GM12873 (cell line): ENCODE results near the gene CRIP2.

ENCODE experiments used
- TF ChIP-seq, protein P1 (sequence below): IDR thresholded peaks from 2 replicates; pipeline ENCODE4 v1.5.1; 2012; ENCODE audit warnings: low read depth, mild to moderate bottlenecking, moderate library complexity, low read length, control low read depth; ENCODE audit not compliant: insufficient read depth; ENCODE audit errors: missing control alignments

CRIP2 gene

DNA sequence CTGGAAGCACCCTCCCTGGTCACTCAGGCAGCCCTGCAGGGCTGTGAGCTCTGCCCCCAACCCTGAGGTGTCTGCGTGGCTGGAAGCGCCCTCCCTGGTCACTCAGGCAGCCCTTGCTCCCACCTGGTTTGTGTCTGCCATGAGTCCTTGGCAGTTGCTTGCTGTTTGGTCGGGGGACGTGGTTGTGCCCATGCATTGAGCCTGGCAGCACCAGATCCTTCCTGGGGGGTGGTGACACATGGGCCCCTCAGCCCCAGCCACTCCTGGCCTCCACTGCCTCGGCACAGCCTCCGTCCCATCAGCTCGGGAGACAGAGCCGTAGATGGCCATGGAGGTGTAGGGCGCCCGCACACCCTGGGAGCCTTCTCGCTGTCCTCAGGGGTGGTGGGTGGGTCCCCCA lies 35.4 kb upstream of the CRIP2 start:
- TF ChIP-seq, protein P1, sequence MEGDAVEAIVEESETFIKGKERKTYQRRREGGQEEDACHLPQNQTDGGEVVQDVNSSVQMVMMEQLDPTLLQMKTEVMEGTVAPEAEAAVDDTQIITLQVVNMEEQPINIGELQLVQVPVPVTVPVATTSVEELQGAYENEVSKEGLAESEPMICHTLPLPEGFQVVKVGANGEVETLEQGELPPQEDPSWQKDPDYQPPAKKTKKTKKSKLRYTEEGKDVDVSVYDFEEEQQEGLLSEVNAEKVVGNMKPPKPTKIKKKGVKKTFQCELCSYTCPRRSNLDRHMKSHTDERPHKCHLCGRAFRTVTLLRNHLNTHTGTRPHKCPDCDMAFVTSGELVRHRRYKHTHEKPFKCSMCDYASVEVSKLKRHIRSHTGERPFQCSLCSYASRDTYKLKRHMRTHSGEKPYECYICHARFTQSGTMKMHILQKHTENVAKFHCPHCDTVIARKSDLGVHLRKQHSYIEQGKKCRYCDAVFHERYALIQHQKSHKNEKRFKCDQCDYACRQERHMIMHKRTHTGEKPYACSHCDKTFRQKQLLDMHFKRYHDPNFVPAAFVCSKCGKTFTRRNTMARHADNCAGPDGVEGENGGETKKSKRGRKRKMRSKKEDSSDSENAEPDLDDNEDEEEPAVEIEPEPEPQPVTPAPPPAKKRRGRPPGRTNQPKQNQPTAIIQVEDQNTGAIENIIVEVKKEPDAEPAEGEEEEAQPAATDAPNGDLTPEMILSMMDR: no peak

DNA sequence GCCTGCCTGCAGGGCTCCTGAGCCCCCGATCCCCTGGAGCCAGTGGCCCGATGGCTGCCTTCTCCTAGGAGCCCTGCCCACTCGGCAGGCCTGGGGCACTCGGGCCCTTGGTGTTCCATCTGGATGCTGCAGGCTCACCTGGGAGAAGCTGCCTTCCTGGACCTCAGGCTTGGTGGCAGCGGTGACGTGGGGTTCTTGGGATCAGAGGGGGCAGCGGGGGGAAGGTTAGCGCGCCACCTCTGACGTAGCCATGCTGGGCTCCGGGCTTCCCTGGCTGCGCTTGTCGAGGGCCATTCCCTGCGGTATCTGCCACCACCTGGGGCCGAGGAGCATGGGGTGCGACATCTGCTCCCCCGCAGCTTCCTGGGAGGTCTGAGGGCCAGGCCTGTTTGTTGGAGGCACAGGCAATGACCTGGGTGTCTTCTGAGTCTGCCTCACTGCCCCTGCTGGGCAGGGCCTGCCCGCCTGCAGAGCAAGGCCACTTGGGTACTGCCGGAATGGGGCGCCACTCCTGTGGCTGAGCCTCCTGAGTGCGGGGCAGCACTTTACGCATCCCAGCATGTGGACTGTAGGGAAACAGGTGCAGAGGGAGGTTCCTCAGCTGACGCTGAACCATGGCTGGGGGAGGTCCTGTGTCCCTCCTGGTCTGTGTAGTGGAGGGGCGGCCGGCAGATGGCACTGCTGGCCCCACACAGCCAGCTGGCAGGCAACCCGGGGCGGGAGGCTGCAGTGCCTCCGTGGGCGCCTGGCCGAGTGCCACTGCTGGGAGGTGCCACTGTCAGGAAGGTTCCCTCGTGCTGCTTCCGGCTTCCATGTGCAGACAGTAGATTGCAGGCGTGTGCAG lies 34.7 kb upstream of the CRIP2 start:
- TF ChIP-seq, protein P1: no peak

DNA sequence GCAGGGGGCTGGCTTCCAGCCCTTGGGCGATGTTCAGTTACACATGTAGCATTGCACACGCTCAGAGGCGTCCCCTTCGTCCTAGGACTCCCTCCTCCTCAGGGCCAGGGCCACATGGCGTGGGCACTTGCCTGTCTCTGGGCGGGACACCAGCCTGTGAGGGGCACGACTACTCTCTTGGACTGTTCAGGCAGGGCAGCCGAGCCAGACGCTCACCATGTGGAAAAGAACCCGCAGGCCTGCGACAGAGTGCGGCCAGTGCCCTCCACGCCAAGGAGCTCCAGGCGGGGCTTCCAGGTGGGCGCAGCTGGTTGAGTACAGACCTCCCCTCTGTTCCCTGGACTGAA lies 34.1 kb upstream of the CRIP2 start:
- TF ChIP-seq, protein P1: no peak

DNA sequence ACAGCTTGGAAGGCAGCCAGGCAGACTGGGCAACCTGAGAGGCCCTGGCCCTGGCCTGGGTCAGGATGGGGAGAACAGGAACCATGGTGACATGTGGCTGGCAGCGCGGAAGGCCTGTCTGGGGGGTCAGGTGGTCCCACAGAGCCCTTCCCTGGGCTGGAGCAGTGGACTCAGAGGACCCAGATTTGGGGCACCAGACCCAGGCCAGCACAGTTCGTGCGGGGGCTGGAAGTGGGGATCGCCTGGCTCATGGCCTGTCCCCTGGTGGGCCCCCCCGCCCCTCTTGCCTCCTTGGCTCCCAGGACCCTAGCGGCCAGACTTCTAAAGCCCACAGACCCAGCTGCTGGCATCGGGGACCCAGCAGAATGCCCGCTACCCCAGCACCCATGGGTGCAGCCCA lies 33.6 kb upstream of the CRIP2 start:
- TF ChIP-seq, protein P1: no peak

DNA sequence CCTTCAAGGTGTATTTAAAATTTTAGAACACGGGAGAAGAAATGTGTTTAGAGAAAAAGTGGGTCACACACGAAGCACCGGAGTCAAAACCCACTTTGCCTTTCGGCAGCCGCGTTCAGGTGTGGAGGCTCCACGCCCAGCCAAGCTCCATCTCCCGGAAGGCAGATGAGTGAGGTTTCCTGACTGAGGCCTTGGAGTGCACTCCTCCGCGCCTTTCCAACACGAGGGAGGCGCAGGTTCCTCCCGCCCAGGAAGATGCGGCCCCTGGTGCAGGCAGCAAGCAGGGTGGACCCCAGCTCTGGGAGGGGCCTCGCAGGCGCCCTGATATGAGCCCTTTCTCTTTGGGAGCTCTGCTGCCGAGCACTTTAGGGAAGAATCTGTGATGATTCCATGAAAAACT lies 32.5 kb upstream of the CRIP2 start:
- TF ChIP-seq, protein P1: no peak

DNA sequence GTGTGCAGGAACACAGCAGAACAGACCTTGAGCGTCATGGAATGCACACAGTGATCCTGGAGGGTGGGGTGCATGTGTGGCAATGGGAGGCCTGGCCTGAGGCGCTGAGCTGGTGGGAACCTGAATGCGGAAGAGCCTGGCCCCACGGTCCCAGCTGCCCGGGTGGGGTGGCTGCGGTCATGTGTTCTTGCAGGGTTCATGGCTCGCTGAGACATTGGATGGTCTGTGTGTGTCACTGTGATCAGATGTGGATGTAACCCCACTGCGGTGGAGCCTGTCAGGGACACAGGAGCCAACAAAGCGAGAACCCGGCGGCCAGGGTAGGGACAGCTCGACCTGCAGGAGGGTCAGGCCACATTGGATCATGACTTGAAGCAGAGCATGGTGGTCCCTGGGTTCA lies 31.8 kb upstream of the CRIP2 start:
- TF ChIP-seq, protein P1: no peak

DNA sequence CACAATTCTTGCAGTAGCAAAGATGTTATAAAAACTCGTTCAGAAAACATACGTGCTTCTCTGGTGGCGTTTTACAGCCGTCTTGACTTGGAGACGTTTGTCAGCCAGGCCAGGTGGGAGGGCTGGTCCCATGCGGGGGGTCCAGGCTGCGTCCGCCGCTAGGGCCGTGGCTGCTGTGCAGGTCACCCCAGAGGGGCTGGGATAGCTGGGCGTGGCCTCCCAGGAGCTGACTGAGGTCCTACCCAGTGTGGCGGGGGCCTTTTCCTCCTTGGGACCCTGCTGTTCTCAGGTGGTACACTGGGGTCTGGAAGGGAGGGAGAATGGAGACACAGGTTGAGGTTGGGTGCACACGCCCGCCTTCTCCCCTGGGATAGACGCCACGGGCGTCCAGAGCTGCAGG lies 29.8 kb upstream of the CRIP2 start:
- TF ChIP-seq, protein P1: no peak
